ENCODE measurements around the gene GALNT9. TPM values are rescaled to one million over a fixed set of nuclear protein-coding genes. Genes with fewer than 3 reads are reported as not detected.

Gene GALNT9
- total RNA-seq, 2 experiments from 2014 or later = not detected

- H3K27ac ChIP-seq (ENCODE audit: low read depth in 1 of 2, low read length in 2 of 2) = no peak overlapping the region
- H3K27ac Mint-ChIP-seq = no peak overlapping the region
- no peaks in the 10 kb centered on the region for H3K36me3 ChIP-seq (ENCODE audit: insufficient read depth, low read length)
- peaks cover 11% of the 10 kb centered on the region for H3K27me3 Mint-ChIP-seq
- ATAC-seq (ENCODE audit: poor library complexity) (no peak), DNase-seq (no peak)
- no peaks in the 10 kb centered on the region for H3K36me3 Mint-ChIP-seq (ENCODE audit: low read depth)
- H3K4me3 Mint-ChIP-seq = no peak overlapping the region
- no peaks in the 10 kb centered on the region for H3K4me1 Mint-ChIP-seq (ENCODE audit: low read depth)
- no peaks in the 10 kb centered on the region for H3K4me1 ChIP-seq (ENCODE audit: insufficient read depth, low read length)
- H3K27me3 ChIP-seq (ENCODE audit: control insufficient read depth in 1 of 2, insufficient read depth in 2 of 2, low read length in 2 of 2) = peaks cover 0 to 2% of the 10 kb centered on the region in 2 experiments
- ChIA-PET POLR2A (no interaction called here), CTCF (no interaction called here)
- peaks cover 0 to 5% of the 10 kb centered on the region in 2 experiments for H3K9me3 ChIP-seq (ENCODE audit: control insufficient read depth in 1 of 2, insufficient read depth in 1 of 2, low read length in 2 of 2)
- TF ChIP-seq, protein P1, sequence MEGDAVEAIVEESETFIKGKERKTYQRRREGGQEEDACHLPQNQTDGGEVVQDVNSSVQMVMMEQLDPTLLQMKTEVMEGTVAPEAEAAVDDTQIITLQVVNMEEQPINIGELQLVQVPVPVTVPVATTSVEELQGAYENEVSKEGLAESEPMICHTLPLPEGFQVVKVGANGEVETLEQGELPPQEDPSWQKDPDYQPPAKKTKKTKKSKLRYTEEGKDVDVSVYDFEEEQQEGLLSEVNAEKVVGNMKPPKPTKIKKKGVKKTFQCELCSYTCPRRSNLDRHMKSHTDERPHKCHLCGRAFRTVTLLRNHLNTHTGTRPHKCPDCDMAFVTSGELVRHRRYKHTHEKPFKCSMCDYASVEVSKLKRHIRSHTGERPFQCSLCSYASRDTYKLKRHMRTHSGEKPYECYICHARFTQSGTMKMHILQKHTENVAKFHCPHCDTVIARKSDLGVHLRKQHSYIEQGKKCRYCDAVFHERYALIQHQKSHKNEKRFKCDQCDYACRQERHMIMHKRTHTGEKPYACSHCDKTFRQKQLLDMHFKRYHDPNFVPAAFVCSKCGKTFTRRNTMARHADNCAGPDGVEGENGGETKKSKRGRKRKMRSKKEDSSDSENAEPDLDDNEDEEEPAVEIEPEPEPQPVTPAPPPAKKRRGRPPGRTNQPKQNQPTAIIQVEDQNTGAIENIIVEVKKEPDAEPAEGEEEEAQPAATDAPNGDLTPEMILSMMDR (IDR thresholded peaks at IDR 0.05) = no peak
- H3K4me3 ChIP-seq (ENCODE audit: low read length) = no peak overlapping the region
- H3K9me3 Mint-ChIP-seq = no peaks in the 10 kb centered on the region
- intact Hi-C loops (cut with DNase I, micrococcal nuclease) = no loop called here
Observed at GRCh38 chr12:132270516-132270915, 58.9 kb downstream of the GALNT9 start.

DNA sequence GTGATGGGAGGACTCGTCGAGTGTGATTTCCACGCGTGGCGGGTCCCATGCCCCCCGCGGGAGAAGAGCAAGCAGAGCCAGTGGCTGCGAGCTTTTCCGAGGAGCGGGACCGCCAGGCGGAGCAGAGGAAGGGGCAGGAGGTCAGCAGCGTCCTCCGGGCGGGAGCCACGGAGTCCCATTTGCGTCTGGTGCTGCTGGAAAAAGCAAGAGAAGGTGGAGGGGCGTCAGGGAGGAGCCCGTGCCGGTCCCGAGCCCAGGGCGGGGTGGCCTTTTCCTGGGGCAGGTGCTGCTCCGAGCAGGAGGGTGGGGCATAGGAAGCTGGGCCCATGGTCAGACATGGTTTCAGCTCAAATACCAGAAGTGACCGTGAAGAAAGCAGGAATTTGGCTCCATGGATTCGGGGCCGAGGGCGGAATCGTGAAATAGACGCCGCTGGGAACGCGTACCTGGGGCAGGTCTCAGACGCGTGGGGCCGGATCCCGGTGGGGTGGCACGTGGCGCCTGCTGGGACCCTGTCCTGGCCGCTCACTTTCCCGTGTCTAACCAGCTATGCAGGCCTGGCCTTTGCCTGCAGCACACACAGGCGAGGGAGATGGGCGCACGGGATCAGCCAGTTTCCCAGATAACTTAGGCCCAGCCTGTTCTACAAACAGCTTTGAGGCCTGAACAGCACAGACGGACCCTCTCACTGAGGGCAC lies 60.0 kb downstream of the GALNT9 start:
- H3K36me3 Mint-ChIP-seq (ENCODE audit: low read depth) = no peaks in the 10 kb centered on the region
- no peak overlapping the region for H3K27ac Mint-ChIP-seq
- DNase-seq (no peak), ATAC-seq (ENCODE audit: poor library complexity) (no peak)
- no peaks in the 10 kb centered on the region for H3K9me3 Mint-ChIP-seq
- Histone ChIP-seq H3K27ac (ENCODE audit: low read depth in 1 of 2, low read length in 2 of 2) (no peak overlapping the region), H3K9me3 (ENCODE audit: control insufficient read depth in 1 of 2, insufficient read depth in 1 of 2, low read length in 2 of 2) (peaks cover 0 to 5% of the 10 kb centered on the region in 2 experiments), H3K27me3 (ENCODE audit: control insufficient read depth in 1 of 2, insufficient read depth in 2 of 2, low read length in 2 of 2) (no peaks in the 10 kb centered on the region), H3K36me3 (ENCODE audit: insufficient read depth, low read length) (no peaks in the 10 kb centered on the region), H3K4me3 (ENCODE audit: low read length) (no peak overlapping the region), H3K4me1 (ENCODE audit: insufficient read depth, low read length) (no peaks in the 10 kb centered on the region)
- TF ChIP-seq, protein P1 (IDR thresholded peaks at IDR 0.05) = no peak
- intact Hi-C loops (cut with DNase I, micrococcal nuclease) = no loop called here
- no peak overlapping the region for H3K4me3 Mint-ChIP-seq
- ChIA-PET CTCF (no interaction called here), POLR2A (no interaction called here)
- H3K4me1 Mint-ChIP-seq (ENCODE audit: low read depth) = no peaks in the 10 kb centered on the region
- H3K27me3 Mint-ChIP-seq = no peaks in the 10 kb centered on the region

- Mint-ChIP-seq H3K36me3 (ENCODE audit: low read depth) (no peaks in the 10 kb centered on the region), H3K9me3 (no peaks in the 10 kb centered on the region), H3K4me3 (no peak overlapping the region), H3K27me3 (no peaks in the 10 kb centered on the region), H3K27ac (no peak overlapping the region), H3K4me1 (ENCODE audit: low read depth) (no peaks in the 10 kb centered on the region)
- Histone ChIP-seq H3K27me3 (ENCODE audit: control insufficient read depth in 1 of 2, insufficient read depth in 2 of 2, low read length in 2 of 2) (no peaks in the 10 kb centered on the region), H3K36me3 (ENCODE audit: insufficient read depth, low read length) (no peaks in the 10 kb centered on the region), H3K27ac (ENCODE audit: low read depth in 1 of 2, low read length in 2 of 2) (no peak overlapping the region), H3K9me3 (ENCODE audit: control insufficient read depth in 1 of 2, insufficient read depth in 1 of 2, low read length in 2 of 2) (peaks cover 0 to 5% of the 10 kb centered on the region in 2 experiments), H3K4me1 (ENCODE audit: insufficient read depth, low read length) (no peaks in the 10 kb centered on the region), H3K4me3 (ENCODE audit: low read length) (no peak overlapping the region)
- ChIA-PET POLR2A (no interaction called here), CTCF (no interaction called here)
- TF ChIP-seq, protein P1 (IDR thresholded peaks at IDR 0.05) = no peak
- ATAC-seq (ENCODE audit: poor library complexity) (no peak), DNase-seq (no peak)
- intact Hi-C loops (cut with DNase I, micrococcal nuclease) = no loop called here
Observed at GRCh38 chr12:132268674-132269073, 60.7 kb downstream of the GALNT9 start.

All from CD4-positive, alpha-beta T cell (primary cell).